CD1c-positive myeloid dendritic cell (primary cell): ENCODE results near the gene HBG1.

ENCODE experiments used
- DNase-seq: peaks from one replicate; pipeline ENCODE4 v3.0.0-alpha.2; 2016; ENCODE audit errors: extremely low spot score

HBG1 gene

DNA sequence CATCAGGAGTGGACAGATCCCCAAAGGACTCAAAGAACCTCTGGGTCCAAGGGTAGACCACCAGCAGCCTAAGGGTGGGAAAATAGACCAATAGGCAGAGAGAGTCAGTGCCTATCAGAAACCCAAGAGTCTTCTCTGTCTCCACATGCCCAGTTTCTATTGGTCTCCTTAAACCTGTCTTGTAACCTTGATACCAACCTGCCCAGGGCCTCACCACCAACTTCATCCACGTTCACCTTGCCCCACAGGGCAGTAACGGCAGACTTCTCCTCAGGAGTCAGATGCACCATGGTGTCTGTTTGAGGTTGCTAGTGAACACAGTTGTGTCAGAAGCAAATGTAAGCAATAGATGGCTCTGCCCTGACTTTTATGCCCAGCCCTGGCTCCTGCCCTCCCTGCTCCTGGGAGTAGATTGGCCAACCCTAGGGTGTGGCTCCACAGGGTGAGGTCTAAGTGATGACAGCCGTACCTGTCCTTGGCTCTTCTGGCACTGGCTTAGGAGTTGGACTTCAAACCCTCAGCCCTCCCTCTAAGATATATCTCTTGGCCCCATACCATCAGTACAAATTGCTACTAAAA lies 22.8 kb downstream of the HBG1 start, which contains the start of gene HBB:
Gene HBB, minus strand, starts transcription at position 340 of the 579 bp plus-strand sequence. Its CDS starts 50 bp downstream, at position 290.
- no peak for DNase-seq

GRCh38 chr11:5225480-5225871 lies 24.2 kb downstream of the HBG1 start:
- no peak for DNase-seq

DNA sequence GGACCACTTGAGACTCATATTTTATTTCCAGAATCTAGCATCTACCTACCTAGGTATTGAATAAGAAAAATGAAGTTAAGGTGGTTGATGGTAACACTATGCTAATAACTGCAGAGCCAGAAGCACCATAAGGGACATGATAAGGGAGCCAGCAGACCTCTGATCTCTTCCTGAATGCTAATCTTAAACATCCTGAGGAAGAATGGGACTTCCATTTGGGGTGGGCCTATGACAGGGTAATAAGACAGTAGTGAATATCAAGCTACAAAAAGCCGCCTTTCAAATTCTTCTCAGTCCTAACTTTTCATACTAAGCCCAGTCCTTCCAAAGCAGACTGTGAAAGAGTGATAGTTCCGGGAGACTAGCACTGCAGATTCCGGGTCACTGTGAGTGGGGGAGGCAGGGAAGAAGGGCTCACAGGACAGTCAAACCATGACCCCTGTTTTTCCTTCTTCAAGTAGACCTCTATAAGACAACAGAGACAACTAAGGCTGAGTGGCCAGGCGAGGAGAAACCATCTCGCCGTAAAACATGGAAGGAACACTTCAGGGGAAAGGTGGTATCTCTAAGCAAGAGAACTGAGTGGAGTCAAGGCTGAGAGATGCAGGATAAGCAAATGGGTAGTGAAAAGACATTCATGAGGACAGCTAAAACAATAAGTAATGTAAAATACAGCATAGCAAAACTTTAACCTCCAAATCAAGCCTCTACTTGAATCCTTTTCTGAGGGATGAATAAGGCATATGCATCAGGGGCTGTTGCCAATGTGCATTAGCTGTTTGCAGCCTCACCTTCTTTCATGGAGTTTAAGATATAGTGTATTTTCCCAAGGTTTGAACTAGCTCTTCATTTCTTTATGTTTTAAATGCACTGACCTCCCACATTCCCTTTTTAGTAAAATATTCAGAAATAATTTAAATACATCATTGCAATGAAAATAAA lies 24.8 kb downstream of the HBG1 start:
- no peak for DNase-seq

- no peak for DNase-seq
Measured at GRCh38 chr11:5223686-5224085, 26.0 kb downstream of the HBG1 start.

GRCh38 chr11:5223146-5223545 lies 26.5 kb downstream of the HBG1 start:
- no peak for DNase-seq

DNA sequence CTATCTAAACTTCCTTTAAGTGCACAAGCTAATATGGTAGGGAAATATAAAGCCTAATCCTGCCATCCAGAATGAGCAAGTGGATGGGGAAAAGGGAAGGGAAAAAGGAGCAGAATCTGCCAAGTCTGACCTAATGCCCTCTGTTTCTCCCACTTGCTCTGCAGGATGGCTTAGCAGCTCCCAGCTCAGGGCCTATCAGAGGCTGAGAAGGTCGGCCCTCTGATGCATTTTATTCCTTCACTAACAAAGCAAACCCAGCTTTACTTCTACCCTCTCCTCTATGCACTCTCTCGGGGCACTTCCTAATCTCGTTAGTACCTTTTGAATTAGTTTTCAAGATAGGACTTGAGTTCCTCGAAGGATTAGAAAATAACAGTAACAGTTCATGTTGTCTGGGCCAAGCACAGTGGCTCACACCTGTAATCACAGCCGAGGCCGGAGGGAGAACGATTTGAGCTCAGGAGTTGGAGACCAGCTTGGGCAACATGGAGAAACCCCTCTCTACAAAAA lies 39.2 kb downstream of the HBG1 start:
- no peak for DNase-seq

GRCh38 chr11:5204787-5205186 lies 44.9 kb downstream of the HBG1 start:
- DNase-seq = peak; percentile 16

- DNase-seq = no peak
Measured at GRCh38 chr11:5203366-5203765, 46.3 kb downstream of the HBG1 start.

GRCh38 chr11:5200582-5200981 lies 49.1 kb downstream of the HBG1 start, which contains the start of gene OR51V1:
TSS of gene OR51V1 (minus strand) at chr11:5200682. CDS start at chr11:5200682, 0 bp downstream.
- no peak for DNase-seq

DNA sequence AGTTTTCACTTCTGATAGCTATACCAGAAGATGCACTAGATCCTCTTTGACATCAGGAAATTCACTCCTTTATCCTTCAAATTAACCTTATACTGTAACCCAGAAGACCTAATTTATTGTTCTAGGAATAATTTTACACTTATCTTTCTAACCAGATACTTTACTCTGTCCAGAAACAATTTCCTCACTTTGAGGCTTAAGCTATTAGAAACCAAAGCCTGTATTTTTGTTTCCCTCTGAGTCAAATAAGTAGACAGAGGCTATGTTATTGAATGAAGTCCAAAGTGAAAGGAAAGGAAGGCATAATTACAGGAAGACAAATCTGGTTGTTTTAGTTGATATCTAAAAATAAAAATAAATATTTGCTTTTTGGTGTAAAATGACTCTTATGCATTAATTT lies 51.4 kb downstream of the HBG1 start:
- no peak for DNase-seq
